GM19395 (cell line): Measurements from ENCODE around the gene GPAM.
A peak's percentile ranks its signal among the peaks of the same experiment; 100 is the strongest.
"Not testable (repeated sequence)": the region's sequence is repeated elsewhere in the genome, so short reads cannot be mapped to it uniquely, and the experiment has no call there.

Source experiments
- ATAC-seq: cut with Tn5 transposase; IDR thresholded peaks from one replicate; pipeline ENCODE4 v1.9.1; 2021; ENCODE audit warnings: mild to moderate bottlenecking, moderate library complexity; ENCODE audit not compliant: unreplicated experiment

Gene GPAM, protein sequence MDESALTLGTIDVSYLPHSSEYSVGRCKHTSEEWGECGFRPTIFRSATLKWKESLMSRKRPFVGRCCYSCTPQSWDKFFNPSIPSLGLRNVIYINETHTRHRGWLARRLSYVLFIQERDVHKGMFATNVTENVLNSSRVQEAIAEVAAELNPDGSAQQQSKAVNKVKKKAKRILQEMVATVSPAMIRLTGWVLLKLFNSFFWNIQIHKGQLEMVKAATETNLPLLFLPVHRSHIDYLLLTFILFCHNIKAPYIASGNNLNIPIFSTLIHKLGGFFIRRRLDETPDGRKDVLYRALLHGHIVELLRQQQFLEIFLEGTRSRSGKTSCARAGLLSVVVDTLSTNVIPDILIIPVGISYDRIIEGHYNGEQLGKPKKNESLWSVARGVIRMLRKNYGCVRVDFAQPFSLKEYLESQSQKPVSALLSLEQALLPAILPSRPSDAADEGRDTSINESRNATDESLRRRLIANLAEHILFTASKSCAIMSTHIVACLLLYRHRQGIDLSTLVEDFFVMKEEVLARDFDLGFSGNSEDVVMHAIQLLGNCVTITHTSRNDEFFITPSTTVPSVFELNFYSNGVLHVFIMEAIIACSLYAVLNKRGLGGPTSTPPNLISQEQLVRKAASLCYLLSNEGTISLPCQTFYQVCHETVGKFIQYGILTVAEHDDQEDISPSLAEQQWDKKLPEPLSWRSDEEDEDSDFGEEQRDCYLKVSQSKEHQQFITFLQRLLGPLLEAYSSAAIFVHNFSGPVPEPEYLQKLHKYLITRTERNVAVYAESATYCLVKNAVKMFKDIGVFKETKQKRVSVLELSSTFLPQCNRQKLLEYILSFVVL

DNA sequence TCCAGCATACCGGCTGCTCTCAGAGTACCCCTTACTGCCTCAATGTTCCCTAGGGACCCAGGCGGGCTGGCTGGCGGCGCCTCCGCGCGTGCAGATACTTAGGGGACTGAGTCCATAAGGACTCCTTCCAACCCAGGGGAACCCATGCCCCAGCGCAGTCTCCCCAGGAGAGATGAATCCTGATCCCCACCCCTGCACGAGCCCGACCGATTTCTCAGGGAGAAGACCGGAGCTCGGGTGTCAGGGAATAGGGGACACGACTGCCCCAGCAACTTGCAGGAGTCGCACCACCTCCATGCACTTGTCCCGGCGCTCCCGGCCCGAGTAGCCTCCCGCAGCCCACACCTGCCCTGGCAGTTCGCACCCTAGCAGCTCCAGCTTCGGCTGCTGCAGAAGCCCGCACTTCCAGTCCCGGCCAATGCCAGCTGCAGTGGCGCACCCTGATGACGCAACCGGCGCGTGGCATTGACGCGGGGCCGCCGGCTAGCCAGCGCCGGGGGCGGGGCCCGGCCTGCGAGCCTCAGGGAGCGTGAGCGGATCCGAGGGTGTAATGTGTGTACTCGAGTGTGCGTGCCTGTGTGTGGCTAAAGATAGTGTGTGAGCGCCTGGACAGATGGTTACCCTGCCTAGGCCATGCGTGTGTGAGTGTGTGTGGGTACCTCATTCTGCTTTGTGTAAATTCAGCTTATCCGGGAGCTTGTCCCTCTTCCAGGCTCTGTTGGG is at the start of gene GPAM:
Gene GPAM (minus strand): TSS at position 437 of the 723 bp plus-strand sequence. CDS start 1,981 bp downstream, outside the sequence.
- peak; percentile 95 for ATAC-seq

DNA sequence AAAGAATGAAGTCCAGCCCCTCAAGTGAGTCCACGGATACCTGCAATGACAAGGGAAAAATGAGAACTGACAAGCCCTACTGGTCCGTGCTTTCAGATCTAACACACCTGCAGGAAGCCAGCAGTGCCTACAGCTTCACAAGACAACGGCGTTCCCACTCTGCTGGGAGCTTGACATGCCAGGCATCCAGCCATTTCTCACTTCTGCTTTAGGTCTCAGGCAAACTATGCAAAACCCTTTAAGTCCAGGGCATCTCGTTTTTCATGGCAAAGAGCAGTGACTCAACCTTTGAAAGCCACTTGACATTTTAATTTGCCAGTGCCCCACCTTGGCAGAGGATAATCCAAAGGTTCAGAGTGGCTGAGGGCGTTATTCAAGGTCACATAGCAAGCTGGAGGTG is 49.1 kb upstream of the GPAM start:
- ATAC-seq: no peak

DNA sequence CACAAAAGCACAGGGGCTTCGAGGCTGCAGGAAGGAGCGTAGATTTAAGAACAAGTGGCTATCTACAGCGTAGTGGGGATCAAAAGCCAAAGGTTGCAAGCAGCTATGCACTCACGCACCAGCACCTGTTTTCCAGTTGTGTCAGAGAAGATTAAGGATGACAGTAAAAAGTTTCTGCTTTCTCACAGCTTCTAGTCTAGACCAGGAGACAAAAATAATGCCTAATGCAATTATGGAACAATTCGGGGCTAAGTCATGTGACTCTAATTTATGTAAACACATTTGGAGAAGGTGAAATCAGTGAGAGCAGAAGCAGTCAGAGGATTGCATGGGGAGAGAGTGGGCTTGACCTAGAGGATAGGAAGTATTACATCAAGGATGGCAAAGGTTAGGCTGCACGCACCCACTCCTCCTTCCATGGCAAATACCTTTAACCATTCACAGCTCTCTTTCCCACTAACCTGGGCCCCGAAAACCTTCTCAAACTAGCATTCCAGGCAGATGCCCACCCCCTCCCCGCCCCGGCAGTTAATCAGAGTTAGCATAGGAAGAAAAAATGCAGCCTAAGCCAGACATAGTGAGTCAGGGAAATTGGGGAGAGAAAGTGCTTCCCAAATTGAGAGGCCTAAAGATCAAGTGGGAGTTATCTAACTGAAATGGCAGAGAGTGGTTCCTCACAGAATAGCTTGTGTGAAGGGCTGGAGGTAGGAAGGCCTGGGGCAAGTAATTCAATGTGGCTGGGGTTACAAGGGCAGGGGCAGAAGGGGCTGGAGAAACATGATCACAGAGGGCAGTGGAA is 48.2 kb upstream of the GPAM start:
- ATAC-seq: no peak

DNA sequence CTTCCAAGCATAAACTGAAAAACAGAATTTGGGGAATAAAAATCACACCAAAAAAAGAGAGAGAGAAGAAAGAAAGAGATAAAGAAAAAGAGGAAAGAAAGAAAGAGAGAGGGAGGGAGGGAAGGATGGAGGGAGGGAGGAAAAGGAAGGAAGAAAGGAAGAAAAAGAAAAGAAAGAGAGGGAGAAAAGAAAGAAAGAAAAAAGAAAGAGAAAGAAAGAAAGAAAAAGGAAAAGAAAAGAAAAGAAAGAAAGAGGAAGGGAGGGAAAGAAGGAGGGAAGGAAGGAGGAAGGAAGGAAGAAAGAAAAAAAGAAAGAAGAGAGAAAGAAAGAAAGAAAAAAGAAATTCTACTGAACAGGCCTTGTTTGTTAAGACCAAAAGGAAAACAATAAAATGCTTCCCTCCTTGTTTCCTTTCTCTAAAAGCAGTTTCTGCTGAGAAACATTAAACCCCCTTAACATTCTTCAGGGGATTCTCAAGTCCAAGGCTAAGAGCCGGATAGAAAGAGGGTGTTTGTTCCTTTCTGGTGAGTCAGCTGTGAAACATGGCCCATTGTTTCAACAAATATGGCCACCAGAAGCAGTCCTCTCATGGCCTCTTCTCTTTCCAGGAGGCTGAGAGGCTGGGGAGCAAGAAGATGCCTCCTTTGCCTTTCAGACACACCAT is 46.9 kb upstream of the GPAM start:
- no peak for ATAC-seq

DNA sequence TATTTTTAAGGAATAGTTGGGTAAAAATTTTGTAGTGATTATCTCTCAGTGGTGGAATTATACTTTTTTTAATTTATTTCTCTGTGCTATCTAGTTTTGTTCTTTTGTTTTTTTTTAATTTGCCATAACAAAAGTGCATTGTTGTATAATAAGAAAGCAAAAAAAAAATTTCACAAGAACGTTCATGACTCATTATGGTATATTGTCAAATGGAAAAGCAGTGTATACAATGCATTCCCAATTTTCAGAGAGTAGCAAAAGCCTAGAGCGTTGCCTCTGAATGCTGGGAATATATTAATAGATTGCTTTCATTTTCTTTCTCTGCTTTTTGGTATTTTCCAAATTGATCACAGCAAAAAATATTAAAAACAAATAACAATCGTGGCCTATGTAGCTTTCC is 46.3 kb upstream of the GPAM start:
- no peak for ATAC-seq

DNA sequence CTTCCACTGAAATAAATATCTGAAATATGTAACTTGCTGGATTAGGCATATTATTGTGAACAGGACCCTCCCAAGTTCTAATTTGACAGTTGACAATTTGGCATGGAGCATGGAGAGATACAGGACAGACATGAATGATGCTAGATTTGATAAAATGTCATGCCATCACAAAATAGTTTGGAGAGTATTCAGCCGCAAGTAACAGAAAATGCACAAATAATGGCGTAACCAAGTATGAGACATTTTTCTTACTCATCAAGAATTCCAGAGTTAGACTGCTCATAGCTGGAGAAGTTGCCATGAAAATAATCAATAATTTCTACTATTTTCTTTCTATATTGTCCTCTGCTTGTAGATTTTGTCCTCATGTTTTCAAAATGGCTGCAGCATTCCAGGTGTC is 45.5 kb upstream of the GPAM start:
- ATAC-seq: no peak

DNA sequence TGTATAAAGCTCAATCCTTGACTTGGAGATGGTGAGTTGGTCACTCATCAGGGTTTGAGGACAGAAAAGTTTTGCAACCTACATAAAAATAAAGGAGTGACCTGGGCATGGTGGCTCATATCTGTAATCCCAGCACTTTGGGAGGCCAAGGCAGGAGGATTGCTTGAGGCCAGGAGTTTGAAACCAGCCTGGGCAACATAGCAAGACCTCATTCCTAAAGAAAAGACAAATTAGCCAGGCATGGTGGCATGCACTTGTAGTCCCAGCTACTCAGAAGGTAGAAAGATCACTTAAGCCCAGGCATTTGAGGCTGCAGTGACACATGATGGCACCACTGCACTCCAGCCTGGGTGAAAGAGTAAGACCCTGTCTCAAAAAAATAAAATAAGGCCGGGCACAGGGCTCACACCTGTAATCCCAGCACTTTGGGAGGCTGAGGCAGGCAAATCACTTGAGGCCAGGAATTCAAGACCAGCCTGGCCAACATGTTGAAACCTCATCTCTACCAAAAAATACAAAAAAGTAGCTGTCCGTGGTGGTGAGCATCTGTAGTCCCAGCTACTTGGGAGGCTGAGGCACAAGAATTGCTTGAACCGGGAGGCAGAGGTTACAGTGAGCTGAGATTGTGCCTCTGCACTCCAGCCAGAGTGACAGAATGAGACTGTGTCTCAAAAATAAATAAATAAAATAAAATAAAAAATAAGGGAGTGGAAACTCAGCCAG is 45.0 kb upstream of the GPAM start:
- ATAC-seq: not testable (repeated sequence)

DNA sequence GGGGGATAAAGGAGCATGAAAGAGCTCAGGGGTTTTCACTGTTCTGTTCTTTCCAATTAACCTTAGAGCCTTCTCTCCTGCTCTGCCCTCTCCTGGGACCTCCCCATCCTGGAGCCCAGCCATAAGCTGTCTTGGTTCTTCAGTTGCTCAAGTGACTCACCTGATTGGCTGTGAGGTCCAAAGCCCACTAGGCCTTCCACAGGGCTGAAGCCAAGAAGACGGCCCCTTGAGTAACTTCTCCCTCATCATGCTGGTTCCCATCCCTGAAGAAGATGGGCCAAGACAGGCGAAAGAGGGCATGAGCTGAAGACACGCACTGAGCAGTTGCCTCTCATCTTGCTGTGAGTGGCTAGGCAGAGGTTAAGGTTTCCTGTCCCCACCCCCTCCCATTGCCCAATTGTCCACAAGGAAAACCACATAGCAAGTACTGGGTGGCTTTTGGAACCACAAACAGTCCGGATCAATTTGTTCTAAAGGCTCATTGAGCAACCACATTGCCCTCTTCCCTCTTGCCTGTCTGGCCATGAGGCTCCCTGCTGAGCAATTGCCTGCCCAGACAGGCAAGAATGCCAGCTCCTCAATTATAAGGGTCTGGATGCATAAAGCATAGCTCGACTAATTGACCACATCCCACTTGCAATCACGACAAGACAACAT is 43.9 kb upstream of the GPAM start:
- ATAC-seq: no peak

DNA sequence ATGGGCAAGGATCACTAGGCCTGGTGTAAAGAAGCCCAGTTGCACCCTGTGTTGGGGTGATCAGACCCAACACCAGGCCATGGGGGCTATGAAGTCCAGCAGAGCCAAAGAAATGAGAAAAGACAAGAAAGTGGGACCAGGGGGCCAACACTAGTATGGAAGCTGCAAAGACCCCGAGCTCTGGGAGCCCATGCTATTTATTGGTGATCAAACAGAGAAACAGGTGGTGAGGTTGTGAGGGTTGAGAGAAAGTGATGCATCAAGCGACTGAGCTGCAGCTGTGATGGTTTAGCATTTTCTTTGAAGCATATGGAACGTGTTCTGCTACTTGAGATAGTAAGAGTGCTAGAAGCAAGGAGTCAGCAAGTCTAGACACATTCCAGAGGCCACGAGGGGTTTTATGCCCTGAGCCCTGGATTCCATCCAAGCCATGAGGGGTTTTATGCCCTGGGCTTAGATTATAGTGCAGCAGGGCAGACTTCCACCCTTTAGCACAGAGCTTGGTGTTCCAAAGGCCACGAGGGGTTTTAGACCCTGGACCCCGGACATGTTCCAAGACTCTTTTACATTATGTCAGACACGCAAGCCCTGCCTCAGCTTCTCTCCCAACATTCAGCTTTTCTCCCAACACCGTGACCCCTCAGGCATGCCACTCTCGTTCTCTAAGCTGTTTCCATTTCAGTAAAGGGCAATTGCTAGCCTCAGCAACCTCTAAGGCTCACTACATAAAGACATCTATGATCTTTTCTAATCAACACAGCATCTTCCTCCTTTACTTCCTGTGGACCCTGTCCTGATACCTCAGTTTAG is 43.1 kb upstream of the GPAM start:
- ATAC-seq: no peak

DNA sequence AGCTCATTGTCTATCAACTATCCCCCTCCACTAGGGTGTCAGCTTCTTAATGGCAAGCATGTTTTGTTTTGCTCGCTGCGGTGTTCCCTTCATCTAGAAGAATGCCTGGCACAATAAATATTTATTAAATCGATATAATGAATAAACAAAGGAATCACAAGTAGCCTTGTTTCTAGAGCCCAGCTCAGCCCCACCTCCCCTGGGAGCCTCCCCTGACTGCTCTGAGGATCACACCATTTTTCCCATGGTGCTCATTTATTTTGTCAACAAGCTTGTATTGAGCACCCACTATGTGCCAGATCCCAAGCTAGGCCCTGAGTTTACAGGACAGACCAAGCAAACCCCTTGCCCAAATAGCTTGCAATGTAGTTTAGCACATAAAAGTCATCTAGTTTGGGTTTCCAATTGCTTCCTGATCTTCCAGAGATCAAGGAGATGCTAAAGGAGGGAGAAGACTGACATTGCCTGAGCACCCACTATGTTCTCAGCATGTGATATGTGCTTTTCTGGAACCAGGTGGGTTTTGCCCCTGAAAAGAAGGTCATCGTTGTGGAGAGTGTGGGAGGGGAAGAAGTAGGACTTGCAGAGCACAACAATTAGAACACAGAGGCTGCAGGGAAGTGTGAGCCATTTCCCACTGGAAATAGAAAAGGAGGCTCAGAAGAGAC is 42.3 kb upstream of the GPAM start:
- no peak for ATAC-seq

DNA sequence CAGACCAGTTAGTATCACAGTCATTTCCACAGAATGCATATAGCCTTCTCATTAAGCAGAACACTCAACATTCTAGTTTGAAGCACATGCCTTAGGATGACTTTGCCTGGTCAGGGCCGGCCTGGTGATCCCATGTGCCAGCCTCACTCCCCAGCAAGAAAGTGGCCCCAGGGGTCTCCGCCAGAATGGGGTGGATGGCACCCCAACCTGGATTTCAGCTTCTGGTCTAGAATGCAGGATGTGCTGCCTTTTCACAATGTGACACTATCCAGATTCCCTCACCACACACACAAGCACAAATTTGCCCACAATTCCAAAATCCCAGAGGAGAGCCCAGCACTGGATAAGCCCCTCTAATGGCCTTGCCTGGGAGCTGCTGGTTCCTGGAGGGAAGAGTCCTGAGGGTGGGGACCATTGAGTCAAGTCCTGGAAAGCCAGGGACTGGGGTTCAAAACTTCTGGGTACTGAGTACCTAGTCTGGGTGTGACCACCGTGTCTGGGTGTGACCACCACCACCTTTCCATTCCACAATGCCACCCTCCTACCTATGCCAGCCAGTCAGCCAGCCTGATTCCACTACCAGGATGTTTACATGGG is 41.5 kb upstream of the GPAM start:
- no peak for ATAC-seq

DNA sequence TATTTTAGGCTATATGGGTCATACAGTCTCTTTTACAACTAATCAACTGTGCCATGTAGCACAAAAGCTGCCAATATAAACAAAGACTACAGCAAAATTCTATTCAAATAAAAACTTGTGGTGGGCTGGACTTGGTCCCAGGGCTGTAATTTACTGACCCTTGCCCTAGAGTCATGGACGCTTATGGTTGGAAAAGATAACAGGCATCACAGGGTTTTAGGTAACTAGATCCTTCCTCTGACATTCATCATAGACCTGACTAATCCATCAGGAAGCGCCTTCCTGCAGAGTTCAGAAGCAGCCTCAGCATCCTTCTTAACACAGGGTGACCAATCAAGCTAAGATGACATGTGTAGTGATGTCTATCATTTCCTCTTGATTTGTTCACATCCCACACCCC is 40.2 kb upstream of the GPAM start:
- ATAC-seq: no peak

DNA sequence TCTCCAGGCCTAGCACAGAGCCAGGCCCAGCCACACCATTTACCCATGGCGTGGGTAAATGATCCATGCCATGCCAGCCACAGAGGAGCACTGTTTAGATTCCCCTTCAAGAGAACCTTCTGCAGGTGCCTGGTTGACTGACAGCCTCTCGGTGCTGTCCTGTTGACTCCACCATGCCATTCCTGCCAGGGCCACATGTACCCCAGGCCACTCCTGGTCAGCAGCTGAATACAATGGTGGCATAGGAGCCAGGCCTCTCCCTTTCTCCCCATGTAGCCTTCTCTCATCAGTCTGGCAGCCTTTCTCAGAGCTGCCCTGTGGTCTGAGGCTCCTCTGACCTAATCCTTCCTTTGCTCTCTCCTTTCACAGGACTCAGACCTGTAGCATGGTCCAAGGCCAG is 39.2 kb upstream of the GPAM start:
- no peak for ATAC-seq

DNA sequence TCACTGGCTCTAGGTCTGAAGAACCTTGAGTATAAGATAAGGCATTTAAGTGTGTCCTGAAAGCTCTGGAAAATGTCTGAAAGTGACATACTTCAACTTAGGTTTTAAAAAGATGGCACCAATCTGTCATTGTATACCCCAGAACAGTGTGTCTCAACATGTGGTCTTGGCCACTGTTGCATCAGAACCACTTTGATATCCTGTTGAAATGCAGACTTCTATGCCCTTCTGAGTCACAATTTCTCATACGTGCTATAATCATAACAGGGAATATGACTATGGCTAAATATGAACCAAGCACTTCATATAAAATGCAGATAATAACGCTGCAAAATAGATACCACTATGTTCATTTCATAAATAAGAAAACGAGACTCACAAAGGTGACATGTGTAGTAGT is 38.0 kb upstream of the GPAM start:
- ATAC-seq: no peak

DNA sequence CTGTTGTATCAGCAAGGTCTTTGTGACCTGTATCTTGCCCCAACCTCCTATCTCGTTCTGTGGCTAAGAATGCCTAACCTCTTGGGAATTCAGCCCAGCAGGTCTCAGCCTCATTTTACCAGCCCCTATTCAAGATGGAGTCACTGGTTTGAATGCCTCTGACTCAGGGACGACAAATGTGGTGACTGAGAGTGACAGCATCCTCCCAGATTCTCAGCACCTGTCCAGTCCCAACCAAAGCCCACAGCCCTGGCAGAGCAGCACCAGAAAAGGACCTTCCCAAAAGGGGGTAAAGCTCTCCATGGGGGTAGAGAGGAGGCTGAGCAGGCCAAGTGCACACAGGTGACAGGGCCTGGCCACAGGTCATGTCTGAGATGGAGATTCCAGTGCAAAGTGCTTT is 35.4 kb upstream of the GPAM start:
- no peak for ATAC-seq

DNA sequence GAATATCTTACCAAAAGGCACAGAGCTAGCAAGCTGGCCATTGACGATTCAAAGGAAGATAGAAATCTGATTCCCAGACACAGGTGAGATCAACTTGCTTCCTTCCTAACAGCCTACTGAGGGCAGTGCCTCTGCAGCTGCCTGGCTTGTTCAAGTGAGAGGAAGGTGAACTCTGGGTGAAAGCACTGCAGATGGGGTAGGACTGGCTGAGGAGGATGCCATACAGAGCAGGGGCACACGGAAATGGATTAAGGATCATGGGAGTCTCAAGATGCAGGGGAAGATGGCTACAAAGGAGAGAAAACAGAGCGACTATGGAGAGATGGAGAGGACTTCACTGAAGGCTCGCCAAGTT is 34.4 kb upstream of the GPAM start:
- ATAC-seq: no peak

DNA sequence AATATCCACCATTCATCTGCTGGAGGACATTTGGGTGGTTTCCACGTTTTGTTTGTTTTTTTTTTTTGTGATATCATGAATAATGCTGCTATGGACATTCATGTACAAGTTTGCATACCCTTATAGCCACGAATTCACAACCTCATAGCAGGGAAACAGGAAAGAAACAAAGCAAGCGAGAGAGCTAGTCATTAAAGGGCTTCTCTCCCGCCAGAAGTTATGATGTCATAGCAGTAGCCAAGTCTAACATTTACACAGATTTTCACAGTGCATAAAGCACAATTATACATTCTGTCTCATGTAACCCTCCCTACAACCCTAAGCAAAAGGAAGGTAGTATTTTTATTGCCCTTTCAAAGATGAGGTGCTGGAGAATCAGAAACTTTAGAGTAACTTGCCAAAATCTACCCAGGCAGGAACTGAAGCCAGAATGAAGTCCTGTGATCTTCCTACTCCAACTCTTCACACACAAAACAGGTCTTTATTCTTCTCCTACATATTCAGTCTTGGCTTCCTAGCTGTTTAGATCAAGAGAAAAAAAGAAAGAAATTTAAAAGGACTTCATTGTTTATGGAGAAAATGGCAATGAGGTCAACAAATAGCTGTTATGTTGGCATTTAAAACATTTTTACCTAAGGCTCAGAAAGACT is 33.9 kb upstream of the GPAM start:
- no peak for ATAC-seq
